CD4-positive, alpha-beta T cell treated with Interleukin-17A for 4 hours (primary cell): ENCODE measurements around the gene SP6.

Experiments used
- DNase-seq: peaks from one replicate; pipeline ENCODE4 v3.0.0-alpha.2; 2020; ENCODE audit warnings: mixed read lengths

SP6 gene

DNA sequence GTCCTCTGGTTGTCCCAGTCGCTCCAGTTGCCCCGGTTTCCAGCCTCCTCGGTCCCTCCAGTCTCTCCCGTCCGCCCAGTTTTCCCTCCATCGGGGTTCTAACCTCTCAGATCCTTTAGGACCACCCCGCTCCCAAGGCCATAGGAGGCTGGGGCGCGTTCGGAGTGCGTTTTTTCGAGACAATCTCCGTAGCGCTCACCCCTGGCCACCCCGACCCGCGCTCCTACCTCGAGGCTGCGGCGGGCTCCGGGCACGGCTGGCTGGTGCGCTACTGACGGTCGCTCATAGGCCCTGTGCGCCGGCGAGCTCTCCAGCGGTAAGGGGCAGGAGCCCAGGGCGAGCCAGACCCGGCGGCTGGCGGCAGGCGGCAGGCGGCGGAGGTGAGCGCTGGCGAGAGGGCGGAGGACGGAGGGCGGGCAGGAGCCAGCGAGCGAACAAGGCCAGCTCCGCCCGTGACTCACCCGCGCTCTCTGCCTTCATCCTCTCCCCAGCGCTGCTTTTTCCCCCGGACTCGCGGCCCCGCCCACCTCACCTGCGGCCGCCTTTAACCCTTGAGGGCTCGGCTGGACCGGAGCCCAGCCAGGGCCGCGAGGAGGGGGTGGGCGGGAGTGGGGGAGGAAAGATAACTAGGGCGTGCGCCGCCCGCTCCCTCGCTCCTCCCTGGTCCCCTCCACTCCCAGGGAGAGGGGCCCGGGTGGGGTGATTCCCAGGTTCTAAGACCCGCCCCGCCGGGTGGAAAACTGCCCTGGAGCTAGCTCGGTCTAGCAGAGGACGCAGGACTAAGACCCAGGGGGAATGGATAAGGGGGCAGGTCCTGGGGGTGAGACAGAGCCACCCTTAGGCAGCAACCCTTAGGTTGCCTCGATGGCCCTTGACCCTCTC, at the start of gene SP6:
Gene SP6, minus strand, starts transcription at position 472 of the 882 bp plus-strand sequence. CDS start 2,734 bp downstream, outside the sequence.
- DNase-seq, result peak; percentile 85

DNA sequence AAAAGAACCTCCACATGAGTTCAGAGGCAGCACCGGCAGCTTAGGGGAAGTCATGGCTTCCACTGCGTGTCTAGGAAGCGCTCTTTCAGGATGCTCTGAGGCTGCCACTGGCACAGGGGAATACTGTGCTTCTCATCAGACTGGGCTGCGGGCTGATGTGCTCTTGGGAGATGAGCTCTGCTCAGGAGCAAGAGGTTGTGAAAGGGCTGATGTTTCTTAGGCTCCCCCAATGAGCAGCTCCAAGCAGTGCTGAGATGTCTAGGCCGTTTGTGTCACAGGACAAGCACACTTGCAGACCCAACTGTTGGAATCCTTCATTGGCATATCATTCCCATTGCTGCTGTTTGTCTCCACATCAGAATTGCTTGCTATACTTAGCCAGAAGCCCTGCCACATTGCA, 48.7 kb upstream of the SP6 start:
- no peak for DNase-seq

DNA sequence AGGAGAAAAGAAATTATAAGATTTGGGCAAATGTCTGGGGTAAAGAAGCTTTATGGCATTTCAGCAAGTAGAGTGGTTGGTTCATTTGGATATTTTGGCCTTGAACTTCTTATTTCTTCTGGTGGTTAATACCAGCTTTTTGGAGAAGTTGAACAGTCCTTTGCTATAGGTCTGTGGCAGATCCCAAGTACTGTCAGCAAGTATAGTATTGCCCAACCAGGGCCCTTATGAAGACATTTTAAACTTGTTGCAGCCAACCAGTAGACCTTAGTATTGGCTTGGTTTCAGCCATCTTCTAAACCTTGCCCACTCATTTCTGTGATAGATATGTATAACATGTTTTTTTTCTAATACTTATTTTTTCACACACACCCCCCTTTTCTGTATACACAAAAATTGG, 47.3 kb upstream of the SP6 start:
- no peak for DNase-seq

DNA sequence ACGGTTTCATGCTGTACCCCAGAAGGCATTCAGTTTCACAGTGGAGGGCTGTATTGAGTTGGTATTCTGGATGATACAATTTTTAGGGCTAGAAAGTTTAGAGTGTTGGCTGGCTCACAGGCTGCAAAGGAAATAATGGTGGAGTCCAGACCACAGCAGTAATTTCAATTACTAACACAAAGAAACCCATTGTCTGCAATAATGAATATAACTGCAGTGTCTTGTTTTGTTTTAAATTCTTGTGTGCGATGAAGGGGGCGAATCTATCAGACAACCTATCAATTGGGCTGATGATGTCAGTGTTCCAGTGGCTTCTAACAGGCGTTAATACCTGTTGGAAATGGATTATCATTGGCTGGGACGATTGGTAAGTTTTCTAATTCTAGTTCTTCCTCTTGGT, 46.6 kb upstream of the SP6 start:
- DNase-seq, result no peak

DNA sequence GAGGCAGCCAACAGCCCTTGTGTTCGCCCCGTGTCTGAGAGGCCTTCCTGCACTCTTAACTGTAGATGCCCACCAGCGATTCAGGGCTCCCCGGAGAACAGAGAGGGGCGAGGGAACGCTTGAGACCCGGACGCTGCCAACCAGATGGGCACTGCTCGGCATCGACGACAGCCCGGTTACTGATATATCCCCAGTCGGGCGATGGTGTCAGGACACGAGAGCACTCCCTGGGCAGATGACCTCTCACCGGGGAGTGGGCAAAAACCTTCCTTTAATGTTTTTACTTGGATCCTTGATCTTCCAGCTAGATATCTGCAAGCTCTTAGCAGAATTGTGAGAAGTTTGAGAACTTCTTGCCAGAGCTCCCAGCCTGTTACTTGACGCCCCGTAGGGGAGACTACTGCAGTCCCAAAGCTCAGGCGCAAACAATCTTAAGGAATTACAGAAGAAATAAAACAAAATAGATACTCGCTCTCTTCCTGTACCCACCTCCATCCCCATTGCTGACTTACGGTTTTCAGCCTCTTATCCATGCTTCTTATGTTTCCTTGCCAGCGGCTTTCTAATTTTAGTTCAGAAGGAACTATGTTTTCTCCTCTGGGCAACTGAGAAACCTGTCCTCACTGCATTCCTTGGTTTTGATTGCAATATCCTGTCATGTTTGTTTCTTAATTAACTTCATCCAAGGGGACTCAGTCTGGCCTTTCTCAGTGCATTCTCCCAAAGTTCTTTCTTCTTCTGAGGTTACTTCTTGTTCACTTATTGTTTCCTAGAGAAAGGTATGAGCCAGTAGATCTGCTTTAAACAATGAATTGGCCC, 45.9 kb upstream of the SP6 start:
- no peak for DNase-seq

DNA sequence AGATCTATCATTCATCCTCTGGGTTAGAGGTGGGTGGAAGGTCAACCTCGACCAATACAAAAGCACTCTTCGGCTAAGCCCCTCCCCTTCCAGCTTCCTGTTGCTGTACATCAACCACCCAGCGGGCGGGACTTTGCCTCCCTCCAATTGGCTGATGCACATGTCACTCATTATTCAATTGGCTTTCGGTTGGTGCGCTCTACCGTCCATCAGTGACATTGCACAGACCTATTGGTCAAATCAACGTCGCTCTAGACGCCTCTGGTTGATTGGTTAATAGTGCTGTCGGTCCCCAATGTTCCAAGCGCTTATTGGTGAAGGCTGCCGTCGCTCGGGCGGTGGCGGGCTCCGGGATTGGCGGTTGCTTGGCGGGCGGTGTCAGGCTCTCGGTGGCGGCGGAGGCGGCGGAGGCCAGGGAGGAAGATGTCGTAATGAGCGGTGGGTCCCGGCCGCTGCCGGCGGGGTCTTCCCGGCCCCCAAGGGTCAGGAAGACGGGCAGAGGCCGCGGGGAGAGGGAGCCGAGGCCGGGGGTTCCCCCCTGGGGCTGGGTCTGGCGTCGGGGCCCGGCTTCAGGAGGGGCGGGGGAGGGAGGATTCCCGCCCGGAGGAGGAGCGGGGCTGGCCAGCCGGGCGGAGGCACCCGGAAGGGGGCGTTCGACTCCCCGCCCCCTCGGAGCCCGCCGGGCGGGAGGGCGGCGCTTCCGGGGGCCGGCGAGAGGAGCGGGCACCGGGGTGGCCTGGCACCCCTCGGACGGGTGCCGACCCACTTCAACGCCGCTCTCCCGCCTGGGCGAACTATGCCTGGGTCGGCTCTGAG, 45.1 kb upstream of the SP6 start, which contains the start of gene SP2:
Gene SP2, plus strand, starts transcription at position 381 of the 816 bp plus-strand sequence. Its CDS starts 51 bp downstream, at position 432.
- peak; percentile 99 for DNase-seq

DNA sequence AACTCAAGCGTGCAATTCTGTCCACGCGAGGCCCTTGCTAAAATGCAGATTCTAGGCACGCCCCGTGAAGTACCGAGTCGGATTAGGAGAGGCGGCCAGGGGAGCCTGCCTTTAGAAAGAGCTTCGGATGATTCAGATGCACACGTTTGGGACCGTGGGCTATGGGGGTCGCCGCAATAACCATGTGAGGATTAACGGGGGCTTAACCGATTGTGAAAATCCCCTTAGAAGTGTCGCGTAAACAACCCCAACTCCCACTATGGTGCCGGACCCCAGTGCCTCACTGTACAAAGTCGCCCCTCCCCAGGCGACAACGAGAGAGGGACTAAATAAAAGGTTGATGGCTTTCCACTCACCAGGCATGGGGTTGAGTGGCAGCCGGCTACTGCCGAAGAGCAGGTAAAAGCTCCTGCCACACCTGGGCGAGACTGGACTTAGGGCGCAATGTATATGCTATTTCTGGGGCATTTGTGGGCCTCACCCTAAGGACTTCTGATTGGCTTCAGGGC, 44.4 kb upstream of the SP6 start:
- peak; percentile 48 for DNase-seq

DNA sequence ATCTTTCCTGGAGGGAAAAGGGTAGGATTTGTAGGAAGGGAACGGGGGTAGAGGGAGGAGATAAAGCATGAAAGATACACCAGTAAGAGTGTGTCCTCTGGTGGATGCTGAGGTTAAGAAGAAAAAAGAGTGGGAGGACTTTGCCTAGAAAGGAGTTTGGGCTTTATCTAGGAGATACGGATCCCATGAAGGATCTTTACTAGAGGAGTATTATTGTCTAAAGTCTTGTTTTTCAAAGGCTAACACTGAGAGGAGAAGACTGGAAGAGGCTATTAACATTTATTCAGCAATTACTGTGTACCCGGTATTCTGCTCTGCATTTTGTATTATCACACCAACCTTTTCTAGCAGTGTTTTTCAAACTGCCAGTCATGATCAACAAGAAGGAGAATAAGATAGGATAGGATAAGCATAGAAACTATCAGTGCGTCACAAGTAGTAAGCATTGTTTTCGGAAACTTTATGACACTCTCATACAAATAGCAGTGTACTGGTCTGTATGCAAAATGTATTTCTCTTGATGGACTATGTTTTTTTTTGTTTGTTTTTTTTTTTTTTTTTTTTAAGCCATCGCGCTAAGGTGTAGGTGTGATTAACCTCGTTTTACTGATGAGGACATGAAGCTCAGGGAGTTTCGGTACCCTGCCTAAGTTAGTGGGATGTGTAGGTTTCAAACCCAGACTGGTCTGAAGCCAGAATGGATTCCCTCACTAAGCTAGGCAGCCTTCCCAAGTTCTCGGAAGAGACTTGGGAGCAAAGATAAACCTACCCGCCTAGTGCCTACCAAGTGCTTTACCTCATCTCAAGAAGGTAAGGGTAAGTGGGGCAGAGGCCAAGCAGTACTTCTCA, 43.8 kb upstream of the SP6 start:
- DNase-seq, result no peak

DNA sequence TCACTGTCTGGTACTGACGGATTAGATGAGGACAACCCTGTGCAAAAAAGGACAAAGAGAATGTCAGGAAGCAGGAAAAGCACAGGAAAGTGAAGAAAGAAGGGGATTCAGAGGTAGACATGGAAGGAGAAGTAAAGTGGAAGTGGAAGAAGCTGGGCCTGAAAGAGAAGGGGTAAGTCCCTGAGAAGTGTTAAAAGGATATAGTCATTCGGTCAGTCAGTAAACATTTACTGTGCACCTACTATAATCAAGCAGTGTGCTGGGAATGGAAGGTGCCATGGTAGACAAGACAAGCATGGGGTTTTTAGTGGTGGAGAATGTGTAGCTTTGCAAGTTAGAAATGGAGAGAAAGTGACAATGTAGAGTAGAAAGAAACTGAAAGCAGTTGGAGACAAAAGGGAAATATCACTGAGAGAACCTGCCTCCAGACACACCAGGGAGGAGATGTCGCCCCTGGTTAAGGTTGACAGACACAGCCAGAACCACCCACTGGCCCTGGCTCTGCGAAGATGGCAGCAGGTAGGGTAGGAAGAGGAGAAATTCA, 40.7 kb upstream of the SP6 start:
- DNase-seq, result no peak

DNA sequence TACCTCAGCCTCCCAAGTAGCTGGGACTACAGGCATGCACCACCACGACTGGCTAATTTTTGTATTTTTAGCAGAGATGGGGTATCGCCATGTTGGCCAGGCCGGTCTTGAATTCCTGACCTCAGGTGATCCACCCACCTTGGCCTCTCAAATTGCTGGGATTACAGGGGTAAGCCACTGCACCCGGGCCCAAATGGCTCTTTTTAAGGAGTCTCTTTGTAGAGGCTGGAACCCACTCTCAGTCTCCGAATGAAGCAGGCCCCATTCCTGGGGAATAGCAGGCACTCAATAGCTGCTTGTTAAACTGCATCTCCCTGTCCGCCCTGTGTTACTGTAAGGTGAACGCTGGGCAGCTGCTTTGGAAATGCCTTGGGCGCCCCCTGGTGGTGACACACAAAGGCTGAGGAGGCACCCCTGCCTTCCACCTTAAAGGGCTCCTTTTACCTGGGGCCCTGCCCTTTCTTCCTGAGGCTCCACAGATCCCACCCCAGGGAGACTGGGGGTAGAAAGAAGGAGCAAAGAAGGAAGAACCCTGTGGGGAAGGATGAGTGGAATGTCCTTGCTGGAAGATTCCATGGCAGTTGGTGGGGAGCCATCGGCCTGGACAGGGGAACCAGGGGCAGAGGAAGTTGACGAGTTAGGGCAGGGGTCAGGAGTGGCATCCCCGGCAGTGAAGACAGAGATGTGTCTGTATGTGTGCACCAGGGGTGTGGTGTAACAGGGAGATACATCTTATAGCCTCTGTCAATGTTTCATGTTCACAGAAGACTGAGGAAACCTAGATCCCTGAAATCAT, 39.0 kb upstream of the SP6 start:
- DNase-seq, result peak; percentile 97

DNA sequence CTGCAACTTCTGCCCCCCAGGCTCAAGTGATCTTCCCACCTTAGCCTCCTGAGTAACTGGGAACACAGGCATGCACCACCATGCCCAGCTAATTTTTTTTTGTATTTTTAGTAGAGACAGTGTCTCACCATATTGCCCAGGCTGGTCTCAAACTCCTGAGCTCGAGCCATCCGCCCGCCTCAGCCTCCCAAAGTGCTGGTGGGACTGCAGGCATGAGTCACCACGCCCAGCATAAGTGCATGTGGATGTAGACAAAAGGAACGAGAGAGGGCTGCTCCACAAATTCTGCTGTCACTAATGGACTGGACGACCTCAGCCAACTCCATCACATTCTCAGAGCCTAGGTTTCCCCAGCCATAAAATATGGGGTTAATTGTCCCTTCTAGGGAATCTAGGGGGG, 37.3 kb upstream of the SP6 start:
- no peak for DNase-seq

DNA sequence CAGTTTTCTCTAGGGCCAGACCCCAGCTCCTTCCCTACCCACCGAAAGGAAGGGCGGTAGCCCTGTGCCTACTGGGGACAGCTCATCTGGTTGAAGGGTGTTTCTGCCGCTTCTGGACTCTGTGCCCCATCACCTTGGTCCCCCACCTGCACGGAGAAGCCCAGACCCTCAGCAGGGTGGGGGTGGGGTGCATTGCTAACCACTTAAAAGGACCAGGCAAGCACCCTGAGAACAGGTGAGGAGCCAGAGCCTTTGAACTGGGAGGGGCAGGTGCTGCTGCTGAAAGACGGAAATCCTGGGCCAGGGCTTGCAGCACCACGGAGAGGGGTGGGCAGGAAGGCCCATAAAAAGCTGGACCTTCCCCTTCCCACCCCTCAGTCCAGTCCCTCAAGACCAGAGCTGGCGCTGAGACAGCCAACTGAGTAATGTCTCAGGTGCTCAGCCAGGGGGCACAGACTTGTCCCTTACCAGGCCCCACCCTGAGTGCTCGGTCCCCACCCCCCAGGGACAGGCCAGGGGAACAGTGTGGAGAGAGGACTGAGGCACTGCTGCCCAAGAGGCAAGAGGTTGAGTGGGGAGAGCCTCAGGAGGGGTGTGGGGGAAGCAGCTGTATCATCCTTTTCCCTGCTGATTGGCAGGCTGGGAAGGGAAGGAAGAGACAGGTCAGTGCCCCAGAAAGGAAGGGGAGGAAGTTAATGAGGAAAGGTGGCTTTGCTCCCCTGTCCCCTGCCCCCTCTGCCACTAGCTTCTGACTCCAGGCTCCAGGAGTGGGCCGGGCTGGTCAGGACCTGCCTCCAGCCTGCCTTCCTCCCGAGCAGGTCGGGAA, 34.2 kb upstream of the SP6 start:
- DNase-seq, result peak; percentile 43

DNA sequence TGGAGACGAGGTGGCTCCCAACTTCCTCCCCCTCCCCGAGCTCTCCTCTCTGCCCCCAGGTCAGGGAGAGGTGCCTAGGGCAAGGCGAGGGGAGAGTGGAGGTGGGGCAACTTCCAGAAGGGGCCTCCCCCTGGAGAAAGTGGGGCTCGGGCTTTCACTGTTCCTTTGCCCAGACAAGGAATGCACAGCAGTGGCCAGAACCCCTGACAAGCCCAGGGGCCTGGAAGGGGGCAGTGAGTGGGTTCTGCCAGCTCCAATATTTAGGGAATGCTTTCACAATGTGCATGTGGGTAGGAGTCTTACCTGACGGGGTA, 33.4 kb upstream of the SP6 start:
- DNase-seq, result no peak

DNA sequence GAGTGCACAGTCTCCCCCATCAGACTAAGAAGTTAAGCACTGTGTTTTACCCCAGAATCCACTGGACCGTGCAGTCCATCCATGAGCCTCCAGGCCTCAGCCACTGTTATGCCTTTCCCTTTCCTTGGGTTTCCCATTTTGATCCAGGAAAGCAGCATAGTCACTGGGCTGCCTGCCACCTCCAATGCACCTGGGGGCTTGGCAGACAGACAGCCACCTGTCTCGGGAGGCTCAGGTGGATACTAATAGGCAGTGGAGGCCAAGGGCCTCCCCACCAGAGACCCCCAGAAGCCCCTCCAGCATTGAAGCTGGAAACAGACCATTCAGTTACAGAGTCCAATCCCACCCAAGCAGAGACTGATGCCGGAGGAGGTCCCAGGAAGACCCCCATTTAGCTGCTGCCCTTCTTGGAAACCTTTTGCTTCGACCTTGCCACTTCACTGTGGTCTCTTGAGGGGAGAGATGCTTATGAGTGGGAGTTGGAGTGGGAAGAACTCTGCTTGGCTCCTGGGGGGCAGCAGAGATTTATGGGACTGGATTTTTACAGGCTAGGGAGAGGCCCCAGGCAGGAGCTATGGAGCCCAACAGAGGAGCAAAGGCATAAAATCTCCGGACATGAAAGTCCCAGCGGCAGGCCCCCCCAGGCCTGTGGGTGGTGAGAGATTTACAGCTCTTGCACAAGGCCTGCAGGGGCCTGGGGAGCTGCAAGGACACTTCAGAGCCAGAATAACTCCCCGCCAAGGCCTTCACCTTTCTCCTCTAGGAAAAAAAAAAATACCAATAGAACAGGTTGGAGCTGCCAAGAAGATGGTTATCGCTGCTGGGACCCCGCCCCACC, 32.8 kb upstream of the SP6 start:
- DNase-seq, result no peak

DNA sequence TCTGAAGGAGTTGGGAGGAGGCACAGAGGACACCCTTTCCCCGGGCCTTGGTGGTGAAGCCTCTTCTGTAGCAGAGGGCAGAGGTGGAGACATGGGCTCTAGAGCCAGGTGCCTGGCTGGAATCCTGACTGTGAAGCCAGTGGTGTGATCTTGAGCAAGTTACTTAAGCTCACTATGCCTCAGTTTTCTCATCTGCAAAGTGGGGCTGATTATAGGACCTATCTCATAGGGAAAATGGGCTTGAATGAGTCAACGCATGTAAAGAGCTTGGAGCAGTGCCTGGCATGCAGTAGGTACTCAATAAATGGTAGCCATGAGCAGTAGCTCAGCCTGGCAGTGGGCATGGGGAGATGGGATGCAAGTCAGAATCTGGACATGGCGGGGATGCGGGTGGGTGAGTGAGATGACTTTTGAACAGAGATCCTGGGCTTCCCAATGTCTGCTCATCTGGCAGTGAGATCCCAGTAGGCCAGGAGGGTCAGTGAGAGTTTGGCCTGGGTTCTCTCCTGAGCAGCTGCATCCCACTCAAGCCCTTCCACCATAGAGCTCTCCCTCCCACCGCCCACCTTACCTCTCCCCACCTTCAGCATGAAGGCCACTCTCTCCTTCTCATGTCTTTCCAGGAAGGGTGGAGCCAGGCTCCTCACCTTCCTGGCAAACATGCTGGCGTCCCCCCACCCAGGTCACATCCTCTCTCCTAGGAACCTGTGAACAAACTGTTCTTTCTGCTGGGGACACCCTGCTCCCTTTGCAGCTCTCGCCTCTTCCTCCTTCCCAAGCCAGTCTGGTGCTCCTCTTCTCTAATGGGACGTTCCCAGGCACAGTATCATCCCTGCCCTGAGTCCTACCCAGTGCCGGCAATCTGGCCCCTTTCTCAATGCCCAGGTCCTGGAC, 32.0 kb upstream of the SP6 start:
- no peak for DNase-seq

DNA sequence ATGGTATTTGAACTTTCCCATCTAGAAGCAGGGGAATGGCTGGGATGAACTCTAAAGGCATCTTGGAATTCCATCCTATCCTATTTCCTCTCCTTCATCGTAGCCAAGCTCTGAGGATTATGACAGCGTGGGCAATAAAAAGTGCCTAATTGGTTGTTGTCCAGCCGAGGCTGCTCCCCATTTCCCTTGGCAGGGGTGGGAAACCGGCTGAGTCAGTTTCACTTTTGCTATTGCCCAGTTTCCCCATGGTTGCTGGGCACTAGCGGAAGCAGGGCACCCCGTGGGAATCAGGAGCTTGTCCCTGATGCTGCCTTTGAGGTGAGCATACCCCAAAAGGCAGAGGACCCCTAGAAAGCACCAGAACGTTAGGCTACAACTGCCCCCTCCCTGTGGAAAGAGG, 31.3 kb upstream of the SP6 start:
- no peak for DNase-seq

DNA sequence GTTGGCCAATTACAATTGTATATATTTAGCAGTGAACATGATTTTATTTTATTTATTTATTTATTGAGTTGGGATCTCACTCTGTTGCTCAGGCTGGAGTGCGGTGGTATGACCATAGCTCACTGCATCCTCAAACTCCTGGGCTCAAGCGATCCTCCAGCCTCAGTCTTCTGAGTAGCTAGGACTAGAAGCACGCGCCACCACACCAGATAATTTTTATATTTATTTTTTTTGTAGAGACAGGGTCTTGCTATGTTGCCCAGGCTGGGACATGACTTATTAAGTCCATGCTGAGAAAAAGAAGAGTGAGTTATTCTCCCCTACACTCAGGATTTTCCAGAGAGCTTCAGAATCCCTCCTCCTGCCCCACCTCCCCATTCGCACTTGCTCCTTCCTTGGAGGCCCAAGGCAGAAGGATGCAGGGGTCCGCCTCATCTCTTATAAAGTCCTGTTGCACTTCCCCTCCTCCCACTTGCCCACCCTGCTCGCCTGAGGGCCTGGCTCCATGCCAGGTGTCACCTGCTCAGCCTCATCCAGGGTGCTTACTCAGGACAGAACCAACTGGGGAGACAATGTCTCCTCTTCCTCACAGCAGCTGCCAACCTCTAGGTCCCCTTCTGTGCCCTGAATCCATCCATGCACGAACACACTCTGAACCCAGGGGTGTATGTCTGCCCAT, 29.0 kb upstream of the SP6 start:
- no peak for DNase-seq
